Endothelial cell of umbilical vein (primary cell): Measurements from ENCODE around the gene ANAPC5. TPM values are rescaled to one million over a fixed set of nuclear protein-coding genes. Genes with fewer than 3 reads are reported as not detected.

Experiments
- BruUV-seq: library from RNA; stranded (reverse); fragments of 400-500 nt; replicated peaks from 2 replicates; lab custom pipeline; 2021; lab: Mats Ljungman, UMichigan
- CTCF ChIA-PET: fragments of 300-600, 350-600 bp; sonication (Branson Sonifier 250); formaldehyde crosslinking; loops from one replicate; lab custom pipeline; 2021; ENCODE audit warnings: antibody characterized with exemption, inconsistent platforms; lab: Charles Lee
- POLR2A ChIA-PET: fragments of 300-600, 350-600 bp; sonication (Branson Sonifier 250); formaldehyde crosslinking; loops from one replicate; lab custom pipeline; 2021; ENCODE audit warnings: antibody characterized with exemption, inconsistent platforms; lab: Charles Lee
- DNase-seq: peaks from one replicate; pipeline ENCODE4 v3.0.0-alpha.2; 2011; ENCODE audit warnings: low read depth, low spot score
- FAIRE-seq: peaks from 2 replicates; lab custom pipeline; 2011; peaks lifted over from hg19 to GRCh38; lab: Jason Lieb, UNC
- H2AFZ ChIP-seq: 2 replicates; pipeline ENCODE4 v1.6.0; 2012; ENCODE audit warnings: low read depth, low read length, control low read depth, inconsistent platforms
- H3K27ac ChIP-seq: 2 replicates; pipeline ENCODE4 v1.5.1; 2011; ENCODE audit warnings: low read depth, mild to moderate bottlenecking, control low read depth, low read length, moderate library complexity; ENCODE audit not compliant: insufficient read depth
- H3K27me3 ChIP-seq, 2 experiments: 2 replicates each; pipeline versions ENCODE4 v1.6.0 to v1.6.1; 2011; ENCODE audit warnings: low read length in 2 of 2, mixed read lengths in 1 of 2; ENCODE audit not compliant: control insufficient read depth in 2 of 2, insufficient read depth in 2 of 2
- H3K36me3 ChIP-seq, 2 experiments: 2 replicates in 1 of 2; 3 replicates in 1 of 2; pipeline ENCODE4 v1.5.1; 2011; ENCODE audit warnings: low read length in 2 of 2, mild to moderate bottlenecking in 1 of 2, moderate library complexity in 1 of 2; ENCODE audit not compliant: control insufficient read depth in 2 of 2, insufficient read depth in 2 of 2; ENCODE audit errors: extremely low read depth in 1 of 2
- H3K4me1 ChIP-seq: 3 replicates; pipeline ENCODE4 v1.5.1; 2011; ENCODE audit warnings: mild to moderate bottlenecking, low read length; ENCODE audit not compliant: control insufficient read depth, insufficient read depth; ENCODE audit errors: extremely low read depth
- H3K4me2 ChIP-seq: 2 replicates; pipeline ENCODE4 v1.6.1; 2011; ENCODE audit warnings: low read length, control low read depth, mixed read lengths; ENCODE audit not compliant: insufficient read depth
- H3K4me3 ChIP-seq, 3 experiments: fragments of 200-600 bp in 1 of 3; sonication (generic), shearing (Covaris generic) in 1 of 3; replicated peaks in 1 of 3; 2 replicates each; pipeline ENCODE4 v1.5.1; 2011 to 2016; ENCODE audit warnings: control low read depth in 3 of 3, low read length in 3 of 3, mild to moderate bottlenecking in 2 of 3, inconsistent platforms in 1 of 3, low read depth in 1 of 3, moderate library complexity in 1 of 3; ENCODE audit not compliant: insufficient read depth in 1 of 3
- H3K79me2 ChIP-seq: 2 replicates; pipeline ENCODE4 v1.6.0; 2012; ENCODE audit warnings: low read length, inconsistent platforms; ENCODE audit not compliant: control insufficient read depth, insufficient read depth
- H3K9ac ChIP-seq: replicated peaks from 2 replicates; pipeline ENCODE3; 2011; ENCODE audit warnings: low read length, control low read depth; ENCODE audit not compliant: insufficient read depth; ENCODE audit errors: extremely low read depth
- H3K9me1 ChIP-seq: replicated peaks from 3 replicates; pipeline ENCODE4 v1.6.0; 2011; ENCODE audit warnings: mild to moderate bottlenecking, low read length; ENCODE audit not compliant: control insufficient read depth, insufficient read depth; ENCODE audit errors: extremely low read depth
- H3K9me3 ChIP-seq: replicated peaks from 2 replicates; pipeline ENCODE4 v1.5.1; 2012; ENCODE audit warnings: low read length, inconsistent platforms; ENCODE audit not compliant: control insufficient read depth, insufficient read depth
- H4K20me1 ChIP-seq: replicated peaks from 2 replicates; pipeline ENCODE3; 2011; ENCODE audit warnings: mild to moderate bottlenecking, low read length; ENCODE audit not compliant: control insufficient read depth, insufficient read depth; ENCODE audit errors: extremely low read depth
- EZH2 ChIP-seq: IDR thresholded peaks from 2 replicates; pipeline ENCODE4 v1.6.1; 2012; ENCODE audit warnings: borderline replicate concordance, low read depth, mild to moderate bottlenecking, moderate library complexity, low read length, inconsistent platforms; ENCODE audit not compliant: severe bottlenecking
- FOS ChIP-seq: IDR thresholded peaks from 2 replicates; pipeline ENCODE4 v1.6.1; 2011; ENCODE audit warnings: mild to moderate bottlenecking, low read length, moderate library complexity, borderline replicate concordance; ENCODE audit not compliant: insufficient read depth
- GATA2 ChIP-seq: IDR thresholded peaks from 2 replicates; pipeline ENCODE4 v1.7.0; 2011; ENCODE audit warnings: low read depth, mild to moderate bottlenecking, moderate library complexity, mixed read lengths, low read length; ENCODE audit not compliant: insufficient read length, insufficient read depth
- JUN ChIP-seq: IDR thresholded peaks from 2 replicates; pipeline ENCODE4 v1.6.1; 2011; ENCODE audit warnings: borderline replicate concordance, low read depth; ENCODE audit not compliant: insufficient read length, insufficient read depth
- MYC ChIP-seq: IDR thresholded peaks from one replicate; pipeline ENCODE4 v1.6.1; 2011; ENCODE audit warnings: mild to moderate bottlenecking, low read depth, low read length
- POLR2A ChIP-seq: IDR thresholded peaks from 2 replicates; pipeline ENCODE4 v1.6.1; 2012; ENCODE audit warnings: low read depth, mild to moderate bottlenecking, control low read depth, low read length
- POLR2AphosphoS5 ChIP-seq: IDR thresholded peaks from 2 replicates; pipeline ENCODE4 v1.6.1; 2012; ENCODE audit warnings: low read depth, mild to moderate bottlenecking, control low read depth, low read length, moderate library complexity; ENCODE audit not compliant: insufficient read depth
- dilution Hi-C: fragments of 300-500 bp; cut with MboI; formaldehyde crosslinking; loops from one replicate; pipeline ENCODE4 v1.15.0; 2019; ENCODE audit warnings: low sequenced_read_pairs; ENCODE audit not compliant: extremely low pct_ligation_motif_present
- intact Hi-C: fragments of 100-400 bp; cut with micrococcal nuclease; formaldehyde crosslinking; loops from one replicate; pipeline ENCODE4 v1.10.0; 2022
- polyA plus RNA-seq, 4 experiments: library from polyadenylated mRNA; depleted of rRNA in 3 of 4; stranded (reverse) in 3 of 4; unstranded in 1 of 4; fragments of >200 nt; gene quantifications; 2 replicates each; pipeline versions ENCODE4 v1.2.1 to v1.2.3, GENCODE V29; 2011 to 2012; ENCODE audit warnings: missing spikeins in 1 of 4
- total RNA-seq: library from RNA; stranded (reverse); gene quantifications from 2 replicates; pipeline ENCODE4 v1.2.3, GENCODE V29; 2021
- TF ChIP-seq, protein P1 (sequence below): IDR thresholded peaks from 2 replicates; pipeline ENCODE4 v1.6.1; 2011; ENCODE audit not compliant: insufficient read depth, insufficient read length
- TF ChIP-seq, protein P2 (sequence below), 2 donors: IDR thresholded peaks; 1 replicate in 1 of 2; 2 replicates in 1 of 2; pipeline ENCODE4 v1.5.1; 2011; ENCODE audit warnings: low read length in 2 of 2, mild to moderate bottlenecking in 2 of 2, moderate library complexity in 2 of 2, control low read depth in 1 of 2, inconsistent platforms in 1 of 2, low read depth in 1 of 2; ENCODE audit not compliant: insufficient read depth in 1 of 2; ENCODE audit errors: extremely low read depth in 1 of 2

ANAPC5 gene
- total and polyA plus RNA-seq, 2 donors (not counting 3 experiments of a cell fraction or from before 2014, with no cell fraction given), result 133 to 168 TPM

DNA sequence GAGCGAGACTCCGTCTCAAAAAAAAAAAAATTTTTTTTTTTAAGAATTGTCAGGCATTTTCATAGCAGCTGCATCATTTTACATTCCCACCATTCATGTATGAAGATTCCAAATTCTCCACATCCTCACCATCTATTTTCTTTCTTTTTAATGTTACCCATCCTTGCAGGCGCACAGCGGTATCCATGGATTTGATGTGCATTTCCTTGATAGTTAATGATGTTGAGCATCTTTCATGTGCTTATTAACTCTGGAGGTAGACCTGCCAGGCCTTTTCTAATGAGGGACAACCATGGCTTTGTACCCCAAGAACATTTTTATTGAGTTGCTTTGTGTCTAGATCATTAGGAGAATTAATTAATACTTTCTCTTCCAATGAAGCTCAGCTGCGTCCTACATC is 46.1 kb upstream of the ANAPC5 start:
- dilution Hi-C loops, result no loop called here
- DNase-seq (no peak), FAIRE-seq (no peak)
- peaks cover 19% of the 10 kb centered on the region for H3K4me1 ChIP-seq
- peaks cover 26% of the 10 kb centered on the region for H3K79me2 ChIP-seq
- no peak overlapping the region for H3K4me3 ChIP-seq
- H3K36me3 ChIP-seq, result no peaks in the 10 kb centered on the region
- H3K27ac ChIP-seq, result no peak overlapping the region
- no peak overlapping the region for H3K4me2 ChIP-seq
- no peaks in the 10 kb centered on the region for H4K20me1 ChIP-seq
- no peak overlapping the region for H3K9ac ChIP-seq
- no peaks in the 10 kb centered on the region for H3K9me1 ChIP-seq
- no TSS peak for BruUV-seq
- POLR2A ChIA-PET, result no interaction called here
- intact Hi-C loops, result no loop called here
- no peak for TF ChIP-seq MYC
- no peak for TF ChIP-seq EZH2
- no peak for TF ChIP-seq POLR2AphosphoS5
- TF ChIP-seq, protein P1, sequence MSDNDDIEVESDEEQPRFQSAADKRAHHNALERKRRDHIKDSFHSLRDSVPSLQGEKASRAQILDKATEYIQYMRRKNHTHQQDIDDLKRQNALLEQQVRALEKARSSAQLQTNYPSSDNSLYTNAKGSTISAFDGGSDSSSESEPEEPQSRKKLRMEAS, result no peak
- no peak for TF ChIP-seq FOS
- TF ChIP-seq GATA2, result no peak
- TF ChIP-seq, protein P2, sequence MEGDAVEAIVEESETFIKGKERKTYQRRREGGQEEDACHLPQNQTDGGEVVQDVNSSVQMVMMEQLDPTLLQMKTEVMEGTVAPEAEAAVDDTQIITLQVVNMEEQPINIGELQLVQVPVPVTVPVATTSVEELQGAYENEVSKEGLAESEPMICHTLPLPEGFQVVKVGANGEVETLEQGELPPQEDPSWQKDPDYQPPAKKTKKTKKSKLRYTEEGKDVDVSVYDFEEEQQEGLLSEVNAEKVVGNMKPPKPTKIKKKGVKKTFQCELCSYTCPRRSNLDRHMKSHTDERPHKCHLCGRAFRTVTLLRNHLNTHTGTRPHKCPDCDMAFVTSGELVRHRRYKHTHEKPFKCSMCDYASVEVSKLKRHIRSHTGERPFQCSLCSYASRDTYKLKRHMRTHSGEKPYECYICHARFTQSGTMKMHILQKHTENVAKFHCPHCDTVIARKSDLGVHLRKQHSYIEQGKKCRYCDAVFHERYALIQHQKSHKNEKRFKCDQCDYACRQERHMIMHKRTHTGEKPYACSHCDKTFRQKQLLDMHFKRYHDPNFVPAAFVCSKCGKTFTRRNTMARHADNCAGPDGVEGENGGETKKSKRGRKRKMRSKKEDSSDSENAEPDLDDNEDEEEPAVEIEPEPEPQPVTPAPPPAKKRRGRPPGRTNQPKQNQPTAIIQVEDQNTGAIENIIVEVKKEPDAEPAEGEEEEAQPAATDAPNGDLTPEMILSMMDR (IDR thresholded peaks at IDR 0.05; ENCODE audit: extremely low read depth in 1 of 2, insufficient read depth in 1 of 2, low read depth in 1 of 2, low read length in 2 of 2), result no peak
- TF ChIP-seq JUN, result no peak
- TF ChIP-seq POLR2A, result no peak
- no peak overlapping the region for H2AFZ ChIP-seq
- H3K9me3 ChIP-seq, result no peaks in the 10 kb centered on the region
- no peaks in the 10 kb centered on the region for H3K27me3 ChIP-seq
- CTCF ChIA-PET, result no interaction called here
